ENCODE measurements around the gene GSTM1.

DNA sequence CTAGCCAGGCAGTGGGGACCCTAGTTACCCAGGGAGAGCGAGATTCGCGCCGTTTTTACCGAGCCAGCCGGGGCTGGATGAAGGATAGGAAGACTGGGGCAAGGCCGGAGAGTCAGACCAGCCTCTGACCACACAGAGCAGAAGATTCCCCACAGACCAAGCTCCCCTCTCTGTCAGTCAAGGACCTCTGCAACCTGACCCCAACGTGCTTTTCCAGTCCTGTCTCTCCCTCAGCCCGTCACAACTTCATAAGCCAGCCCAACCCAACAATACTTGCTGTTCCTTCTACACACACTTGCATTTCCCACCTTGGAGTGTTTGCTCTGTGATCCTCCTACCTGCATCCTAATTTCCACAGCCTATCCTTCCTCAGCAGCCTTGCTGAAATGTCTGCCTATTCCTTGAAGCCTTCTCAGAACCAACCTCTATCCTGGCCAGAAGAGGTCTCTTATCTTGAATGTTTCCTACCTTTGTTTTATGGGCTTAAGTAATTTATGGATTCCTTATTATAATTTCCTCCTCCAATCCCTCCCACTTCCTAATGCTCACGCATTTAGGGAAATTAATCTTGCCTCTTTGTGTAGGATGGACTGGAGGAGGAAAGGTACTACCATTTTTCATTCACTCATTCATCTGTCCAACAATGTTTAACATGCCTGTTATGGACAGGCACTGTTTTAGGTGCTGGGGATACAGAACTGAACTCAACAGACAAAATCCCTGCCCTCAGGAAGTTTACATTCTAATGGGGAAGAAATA is 53.2 kb downstream of the GSTM1 start, which contains the start of gene GSTM3:
- TF ChIP-seq CEBPB (IDR thresholded peaks at IDR 0.05) (no peak), EP300 (IDR thresholded peaks at IDR 0.05; ENCODE audit: borderline replicate concordance) (no peak), TCF12 (IDR thresholded peaks at IDR 0.05; ENCODE audit: low read depth) (no peak), RAD21 (IDR thresholded peaks at IDR 0.05; ENCODE audit: low read depth) (no peak), CREB1 (IDR thresholded peaks at IDR 0.05; ENCODE audit: low read depth) (no peak), TAF1 (IDR thresholded peaks at IDR 0.05; ENCODE audit: low read depth) (no peak), FOXM1 (IDR thresholded peaks at IDR 0.05; ENCODE audit: borderline replicate concordance, low read depth) (no peak), YY1 (IDR thresholded peaks at IDR 0.05; ENCODE audit: low read depth) (no peak), TEAD4 (IDR thresholded peaks at IDR 0.05) (no peak), NFIC (IDR thresholded peaks at IDR 0.05) (no peak), ZBTB7A (IDR thresholded peaks at IDR 0.05; ENCODE audit: low read depth) (no peak)
- TF ChIP-seq, protein P1, sequence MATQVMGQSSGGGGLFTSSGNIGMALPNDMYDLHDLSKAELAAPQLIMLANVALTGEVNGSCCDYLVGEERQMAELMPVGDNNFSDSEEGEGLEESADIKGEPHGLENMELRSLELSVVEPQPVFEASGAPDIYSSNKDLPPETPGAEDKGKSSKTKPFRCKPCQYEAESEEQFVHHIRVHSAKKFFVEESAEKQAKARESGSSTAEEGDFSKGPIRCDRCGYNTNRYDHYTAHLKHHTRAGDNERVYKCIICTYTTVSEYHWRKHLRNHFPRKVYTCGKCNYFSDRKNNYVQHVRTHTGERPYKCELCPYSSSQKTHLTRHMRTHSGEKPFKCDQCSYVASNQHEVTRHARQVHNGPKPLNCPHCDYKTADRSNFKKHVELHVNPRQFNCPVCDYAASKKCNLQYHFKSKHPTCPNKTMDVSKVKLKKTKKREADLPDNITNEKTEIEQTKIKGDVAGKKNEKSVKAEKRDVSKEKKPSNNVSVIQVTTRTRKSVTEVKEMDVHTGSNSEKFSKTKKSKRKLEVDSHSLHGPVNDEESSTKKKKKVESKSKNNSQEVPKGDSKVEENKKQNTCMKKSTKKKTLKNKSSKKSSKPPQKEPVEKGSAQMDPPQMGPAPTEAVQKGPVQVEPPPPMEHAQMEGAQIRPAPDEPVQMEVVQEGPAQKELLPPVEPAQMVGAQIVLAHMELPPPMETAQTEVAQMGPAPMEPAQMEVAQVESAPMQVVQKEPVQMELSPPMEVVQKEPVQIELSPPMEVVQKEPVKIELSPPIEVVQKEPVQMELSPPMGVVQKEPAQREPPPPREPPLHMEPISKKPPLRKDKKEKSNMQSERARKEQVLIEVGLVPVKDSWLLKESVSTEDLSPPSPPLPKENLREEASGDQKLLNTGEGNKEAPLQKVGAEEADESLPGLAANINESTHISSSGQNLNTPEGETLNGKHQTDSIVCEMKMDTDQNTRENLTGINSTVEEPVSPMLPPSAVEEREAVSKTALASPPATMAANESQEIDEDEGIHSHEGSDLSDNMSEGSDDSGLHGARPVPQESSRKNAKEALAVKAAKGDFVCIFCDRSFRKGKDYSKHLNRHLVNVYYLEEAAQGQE (IDR thresholded peaks at IDR 0.05; ENCODE audit: low read depth), result no peak
- TF ChIP-seq, protein P2, sequence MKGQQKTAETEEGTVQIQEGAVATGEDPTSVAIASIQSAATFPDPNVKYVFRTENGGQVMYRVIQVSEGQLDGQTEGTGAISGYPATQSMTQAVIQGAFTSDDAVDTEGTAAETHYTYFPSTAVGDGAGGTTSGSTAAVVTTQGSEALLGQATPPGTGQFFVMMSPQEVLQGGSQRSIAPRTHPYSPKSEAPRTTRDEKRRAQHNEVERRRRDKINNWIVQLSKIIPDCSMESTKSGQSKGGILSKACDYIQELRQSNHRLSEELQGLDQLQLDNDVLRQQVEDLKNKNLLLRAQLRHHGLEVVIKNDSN (IDR thresholded peaks at IDR 0.05), result no peak
- TF ChIP-seq, protein P3, sequence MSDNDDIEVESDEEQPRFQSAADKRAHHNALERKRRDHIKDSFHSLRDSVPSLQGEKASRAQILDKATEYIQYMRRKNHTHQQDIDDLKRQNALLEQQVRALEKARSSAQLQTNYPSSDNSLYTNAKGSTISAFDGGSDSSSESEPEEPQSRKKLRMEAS (IDR thresholded peaks at IDR 0.05), result no peak
